Upper lobe of left lung (tissue), 6 donors: ENCODE results near the gene SPTBN5. TPM values are rescaled to one million over a fixed set of nuclear protein-coding genes. Genes with fewer than 3 reads are reported as not detected.

Experiments used
- ATAC-seq, 2 donors: fragments of 200-7000 bp; cut with Tn5 transposase; one replicate each; pipeline ENCODE4 v1.9.1; 2022; ENCODE audit warnings: mild to moderate bottlenecking in 2 of 2, moderate library complexity in 2 of 2; ENCODE audit not compliant: low FRiP score in 2 of 2
- DNase-seq, 2 donors: peaks; one replicate each; pipeline ENCODE4 v3.0.0-alpha.2; 2019 to 2020
- H3K27ac ChIP-seq, 4 donors: fragments of 200-600 bp; sonication (generic); one replicate each; pipeline ENCODE4 v1.5.1; 2016 to 2019
- H3K27me3 ChIP-seq, 4 donors: fragments of 200-600 bp; sonication (generic); one replicate each; pipeline ENCODE4 v1.5.1; 2017 to 2019
- H3K36me3 ChIP-seq, 4 donors: fragments of 200-600 bp; sonication (generic); one replicate each; pipeline ENCODE4 v1.5.1; 2016 to 2019
- H3K4me1 ChIP-seq, 4 donors: fragments of 200-600 bp; sonication (generic); one replicate each; pipeline ENCODE4 v1.5.1; 2018 to 2019
- H3K4me3 ChIP-seq, 4 donors: fragments of 200-600 bp; sonication (generic); one replicate each; pipeline ENCODE4 v1.5.1; 2017 to 2019; ENCODE audit warnings: mild to moderate bottlenecking in 2 of 4, moderate library complexity in 1 of 4
- H3K9me3 ChIP-seq, 4 donors: fragments of 200-600 bp; sonication (generic); one replicate each; pipeline ENCODE4 v1.5.1; 2018 to 2019
- CTCF ChIP-seq, 6 experiments: fragments of 450-650 bp in 4 of 6; fragments of 200-600 bp in 2 of 6; sonication (generic) in 2 of 6; IDR thresholded peaks; one replicate each; pipeline ENCODE4 v1.5.1; 2016 to 2019; ENCODE audit warnings: antibody characterized with exemption in 6 of 6
- EP300 ChIP-seq, 4 donors: sonication (generic); formaldehyde crosslinking; IDR thresholded peaks; one replicate each; pipeline ENCODE4 v1.5.1; 2017; ENCODE audit warnings: antibody characterized with exemption in 4 of 4, control low read depth in 2 of 4
- POLR2A ChIP-seq, 4 donors: fragments of 450-650 bp; IDR thresholded peaks; one replicate each; pipeline ENCODE4 v1.5.1; 2016 to 2017; ENCODE audit warnings: antibody characterized with exemption in 4 of 4, mild to moderate bottlenecking in 2 of 4
- POLR2AphosphoS5 ChIP-seq, 2 donors: sonication (generic); formaldehyde crosslinking; IDR thresholded peaks; one replicate each; pipeline ENCODE4 v1.5.1; 2017; ENCODE audit warnings: antibody characterized with exemption in 2 of 2
- WGBS, 2 donors: methylation state at CpG; one replicate each; pipeline ENCODE4 v1.1.5; 2017 to 2018; 5-methylcytosine and 5-hydroxymethylcytosine counted together
- total RNA-seq, 6 donors: library from RNA; depleted of rRNA in 4 of 6; stranded (reverse); fragments of >200 nt in 4 of 6; gene quantifications; one replicate each; pipeline versions ENCODE4 v1.1.0 to v1.2.1, GENCODE V29; 2016 to 2021
- donor health status: DM: no; HTN: no; CAD: no; lungs with moderate emphysema.
- donor health status: DM: no; HTN: yes; CAD: no; lungs with severe emphysema.

Gene SPTBN5
- total RNA-seq, 6 donors from 2014 or later = 0.20 to 9.4 (median 2.0) TPM

- DNase-seq (no peak), ATAC-seq (no peak)
- 61 to 67% methylated on average over 9 to 10 of the region's 10 CpGs for WGBS, 2 donors
- Histone ChIP-seq H3K4me1 (peaks cover 58 to 81% (median 70%) of the 10 kb centered on the region in 4 donors), H3K9me3 (no peaks in the 10 kb centered on the region), H3K27ac (peak overlapping the region; percentile 62 to 79 (median 71)), H3K36me3 (no peaks in the 10 kb centered on the region), H3K27me3 (no peaks in the 10 kb centered on the region), H3K4me3 (no peak overlapping the region)
- TF ChIP-seq POLR2A (IDR thresholded peaks at IDR 0.05) = no peak
- TF ChIP-seq POLR2AphosphoS5 (IDR thresholded peaks at IDR 0.05) = peak in 1 of 2 donors; percentile 12
- TF ChIP-seq CTCF (IDR thresholded peaks at IDR 0.05) = no peak
Observed at GRCh38 chr15:41933771-41934170, 39.9 kb upstream of the SPTBN5 start.

GRCh38 chr15:41933326-41933725 lies 39.5 kb upstream of the SPTBN5 start:
- no peaks in the 10 kb centered on the region for H3K36me3 ChIP-seq
- H3K9me3 ChIP-seq = no peaks in the 10 kb centered on the region
- peaks cover 62 to 81% (median 73%) of the 10 kb centered on the region in 4 donors for H3K4me1 ChIP-seq
- ATAC-seq = no peak
- DNase-seq = no peak
- 94 to 95% methylated on average over 7 of the region's 7 CpGs for WGBS, 2 donors
- no peak overlapping the region for H3K4me3 ChIP-seq
- TF ChIP-seq POLR2A (IDR thresholded peaks at IDR 0.05) (no peak), CTCF (IDR thresholded peaks at IDR 0.05) (no peak), EP300 (IDR thresholded peaks at IDR 0.05) (no peak), POLR2AphosphoS5 (IDR thresholded peaks at IDR 0.05) (no peak)
- peak overlapping the region in 2 of 4 donors; percentile 74 to 79 for H3K27ac ChIP-seq
- no peaks in the 10 kb centered on the region for H3K27me3 ChIP-seq

- Histone ChIP-seq H3K4me1 (peaks cover 62 to 83% (median 73%) of the 10 kb centered on the region in 4 donors), H3K36me3 (no peaks in the 10 kb centered on the region), H3K4me3 (no peak overlapping the region), H3K9me3 (no peaks in the 10 kb centered on the region), H3K27me3 (no peaks in the 10 kb centered on the region), H3K27ac (peak overlapping the region in 1 of 4 donors; percentile 79)
- TF ChIP-seq EP300 (IDR thresholded peaks at IDR 0.05) (no peak), POLR2AphosphoS5 (IDR thresholded peaks at IDR 0.05) (no peak), POLR2A (IDR thresholded peaks at IDR 0.05) (no peak), CTCF (IDR thresholded peaks at IDR 0.05) (no peak)
- ATAC-seq (no peak), DNase-seq (no peak)
- WGBS, 2 donors = 84 to 87% methylated on average over 16 of the region's 16 CpGs
Observed at GRCh38 chr15:41932511-41933289, 38.8 kb upstream of the SPTBN5 start.

- Histone ChIP-seq H3K4me1 (peaks cover 62 to 83% (median 74%) of the 10 kb centered on the region in 4 donors), H3K27me3 (no peaks in the 10 kb centered on the region), H3K4me3 (no peak overlapping the region), H3K27ac (peak overlapping the region in 1 of 4 donors; percentile 79), H3K36me3 (no peaks in the 10 kb centered on the region), H3K9me3 (no peaks in the 10 kb centered on the region)
- ATAC-seq = no peak
- TF ChIP-seq POLR2A (IDR thresholded peaks at IDR 0.05) = no peak
- TF ChIP-seq CTCF (IDR thresholded peaks at IDR 0.05) = no peak
- no peak for TF ChIP-seq POLR2AphosphoS5 (IDR thresholded peaks at IDR 0.05)
- TF ChIP-seq EP300 (IDR thresholded peaks at IDR 0.05) = no peak
- no peak for DNase-seq
- 96 to 97% methylated on average over 9 of the region's 9 CpGs for WGBS, 2 donors
Observed at GRCh38 chr15:41932101-41932500, 38.2 kb upstream of the SPTBN5 start.

GRCh38 chr15:41930867-41931222 lies 37.0 kb upstream of the SPTBN5 start:
- Histone ChIP-seq H3K4me3 (no peak overlapping the region), H3K36me3 (no peaks in the 10 kb centered on the region), H3K4me1 (peaks cover 71 to 89% (median 80%) of the 10 kb centered on the region in 4 donors), H3K9me3 (no peaks in the 10 kb centered on the region), H3K27me3 (no peaks in the 10 kb centered on the region), H3K27ac (peak overlapping the region; percentile 2 to 78 (median 70))
- DNase-seq = no peak
- no peak for ATAC-seq
- no peak for TF ChIP-seq POLR2AphosphoS5 (IDR thresholded peaks at IDR 0.05)
- no peak for TF ChIP-seq EP300 (IDR thresholded peaks at IDR 0.05)
- TF ChIP-seq CTCF (IDR thresholded peaks at IDR 0.05) = no peak
- no peak for TF ChIP-seq POLR2A (IDR thresholded peaks at IDR 0.05)
- 89 to 96% methylated on average over 2 of the region's 2 CpGs for WGBS, 2 donors
